ENCODE data around the gene THRB. TPM values are rescaled to one million over a fixed set of nuclear protein-coding genes. Genes with fewer than 3 reads are reported as not detected.

The THRB gene
- total and polyA plus RNA-seq, 11 donors, result 4.8 to 28.5 (median 21.0) TPM

- ATAC-seq, result no peak
- Histone ChIP-seq H3K36me3 (no peaks in the 10 kb centered on the region), H3K9me3 (peaks cover 0 to 9% (median 0%) of the 10 kb centered on the region in 12 donors), H3K4me1 (peaks cover 0 to 30% (median 8%) of the 10 kb centered on the region in 12 donors), H3K27me3 (no peaks in the 10 kb centered on the region), H3K4me3 (no peak overlapping the region), H3K27ac (no peak overlapping the region)
- DNase-seq, result no peak
- WGBS, 4 donors, result 72 to 78% (median 73%) methylated on average over 6 of the region's 6 CpGs
- intact Hi-C loops (cut with DNase I), result loop anchor here in 2 of 10 donors (5.0 to 10.0 kb wide), 2 partner anchors 135 to 217 kb away; partner anchors contain the start of gene THRB (in 1 of the 2)
- TF ChIP-seq CTCF (IDR thresholded peaks at IDR 0.05) (no peak), POLR2A (IDR thresholded peaks at IDR 0.05) (no peak)
These were observed 137.0 kb downstream of the THRB start for GRCh38 chr3:24357635-24358034.

- no peak overlapping the region for H3K4me3 ChIP-seq
- no peak for ATAC-seq
- TF ChIP-seq POLR2A (IDR thresholded peaks at IDR 0.05), result no peak
- TF ChIP-seq CTCF (IDR thresholded peaks at IDR 0.05), result no peak
- no peaks in the 10 kb centered on the region for H3K36me3 ChIP-seq
- intact Hi-C loops (cut with DNase I), result loop anchor here in 2 of 10 donors (5.0 to 10.0 kb wide), 2 partner anchors 136 to 219 kb away; partner anchors contain the start of gene THRB (in 1 of the 2)
- H3K4me1 ChIP-seq, result peaks cover 0 to 40% (median 18%) of the 10 kb centered on the region in 12 donors
- peaks cover 0 to 9% (median 0%) of the 10 kb centered on the region in 12 donors for H3K9me3 ChIP-seq
- H3K27me3 ChIP-seq, result no peaks in the 10 kb centered on the region
- H3K27ac ChIP-seq, result no peak overlapping the region
- no peak for DNase-seq
These were observed 138.8 kb downstream of the THRB start for GRCh38 chr3:24355806-24356205.

- intact Hi-C loops (cut with DNase I), result loop anchor here in 1 of 10 donors (10.0 kb wide), 1 partner anchor 221 kb away; no protein-coding TSS in a partner anchor
- peaks cover 0 to 9% (median 0%) of the 10 kb centered on the region in 12 donors for H3K9me3 ChIP-seq
- no peaks in the 10 kb centered on the region for H3K36me3 ChIP-seq
- H3K4me3 ChIP-seq, result no peak overlapping the region
- H3K4me1 ChIP-seq, result peaks cover 0 to 32% (median 17%) of the 10 kb centered on the region in 12 donors
- H3K27me3 ChIP-seq, result no peaks in the 10 kb centered on the region
- no peak overlapping the region for H3K27ac ChIP-seq
- TF ChIP-seq CTCF (IDR thresholded peaks at IDR 0.05) (no peak), POLR2A (IDR thresholded peaks at IDR 0.05) (no peak)
- no peak for ATAC-seq
- no peak for DNase-seq
These were observed 140.4 kb downstream of the THRB start for GRCh38 chr3:24354230-24354629.

- Histone ChIP-seq H3K36me3 (no peaks in the 10 kb centered on the region), H3K27me3 (no peaks in the 10 kb centered on the region)
- ATAC-seq, result no peak
These were observed 141.6 kb downstream of the THRB start for GRCh38 chr3:24352893-24353553.

More at GRCh38 chr3:24352893-24353553, 141.6 kb downstream of the THRB start:
- H3K27ac ChIP-seq, result no peak overlapping the region
- no peak for TF ChIP-seq CTCF (IDR thresholded peaks at IDR 0.05)
- no peak for DNase-seq
- intact Hi-C loops (cut with DNase I), result loop anchor here in 1 of 10 donors (10.0 kb wide), 1 partner anchor 222 kb away; no protein-coding TSS in a partner anchor
- WGBS, 4 donors, result 70 to 85% (median 81%) methylated on average over 3 of the region's 3 CpGs
- H3K9me3 ChIP-seq, result peaks cover 0 to 9% (median 0%) of the 10 kb centered on the region in 12 donors
- H3K4me3 ChIP-seq, result no peak overlapping the region
- peaks cover 0 to 23% (median 17%) of the 10 kb centered on the region in 12 donors for H3K4me1 ChIP-seq

All from heart left ventricle (tissue), 16 donors.